Hepatocyte (in vitro differentiated cells): ENCODE data around the gene YWHAQ.

Experiments
- CTCF ChIP-seq: fragments of 200-600 bp; sonication (generic); IDR thresholded peaks from 2 replicates; pipeline ENCODE4 v1.5.1; 2016; ENCODE audit warnings: antibody characterized with exemption, mild to moderate bottlenecking; ENCODE audit not compliant: poor library complexity
- EZH2 ChIP-seq: fragments of 200-600 bp; sonication (generic); IDR thresholded peaks from 2 replicates; pipeline ENCODE4 v1.6.1; 2016; ENCODE audit warnings: antibody characterized with exemption, mild to moderate bottlenecking, borderline replicate concordance
- EZH2phosphoT487 ChIP-seq: fragments of 200-600 bp; sonication (generic); IDR thresholded peaks from one replicate; pipeline ENCODE4 v1.6.1; 2018; ENCODE audit warnings: antibody characterized with exemption, mild to moderate bottlenecking, low read depth, moderate library complexity; ENCODE audit not compliant: unreplicated experiment, severe bottlenecking

GRCh38 chr2:9565436-9566153 lies 65.2 kb downstream of the YWHAQ start:
- TF ChIP-seq CTCF (no peak), EZH2phosphoT487 (no peak), EZH2 (no peak)
